A673 (cell line): Measurements from ENCODE around the gene HOXA3.
A peak's percentile ranks its signal among the peaks of the same experiment; 100 is the strongest.

ENCODE experiments used
- CTCF ChIP-seq: fragments of 300-800, 200-600 bp; sonication (generic); conservative IDR thresholded peaks from 2 replicates; pipeline ENCODE4 v1.5.1; 2017; ENCODE audit warnings: low read depth, mild to moderate bottlenecking, antibody characterized with exemption, low read length, moderate library complexity, mixed read lengths
- EZH2 ChIP-seq: fragments of 200-600 bp; sonication (generic); IDR thresholded peaks from 2 replicates; pipeline ENCODE4 v1.6.1; 2017; ENCODE audit warnings: borderline replicate concordance, low read depth, mild to moderate bottlenecking, mixed read lengths, antibody characterized with exemption, low read length; ENCODE audit not compliant: poor library complexity, severe bottlenecking

- TF ChIP-seq CTCF (peak; percentile 86), EZH2 (no peak)
Measured at GRCh38 chr7:27196287-27196767, 43.9 kb upstream of the HOXA3 start.
